Endothelial cell of umbilical vein (primary cell): ENCODE measurements around the gene AFG3L2. TPM values are rescaled to one million over a fixed set of nuclear protein-coding genes. Genes with fewer than 3 reads are reported as not detected.

Source experiments
- BruUV-seq: library from RNA; stranded (reverse); fragments of 400-500 nt; replicated peaks from 2 replicates; lab custom pipeline; 2021; lab: Mats Ljungman, UMichigan
- CTCF ChIA-PET: fragments of 300-600, 350-600 bp; sonication (Branson Sonifier 250); formaldehyde crosslinking; loops from one replicate; lab custom pipeline; 2021; ENCODE audit warnings: antibody characterized with exemption, inconsistent platforms; lab: Charles Lee
- POLR2A ChIA-PET: fragments of 300-600, 350-600 bp; sonication (Branson Sonifier 250); formaldehyde crosslinking; loops from one replicate; lab custom pipeline; 2021; ENCODE audit warnings: antibody characterized with exemption, inconsistent platforms; lab: Charles Lee
- DNase-seq: peaks from one replicate; pipeline ENCODE4 v3.0.0-alpha.2; 2011; ENCODE audit warnings: low read depth, low spot score
- FAIRE-seq: peaks from 2 replicates; lab custom pipeline; 2011; peaks lifted over from hg19 to GRCh38; lab: Jason Lieb, UNC
- H2AFZ ChIP-seq: 2 replicates; pipeline ENCODE4 v1.6.0; 2012; ENCODE audit warnings: low read depth, low read length, control low read depth, inconsistent platforms
- H3K27ac ChIP-seq: 2 replicates; pipeline ENCODE4 v1.5.1; 2011; ENCODE audit warnings: low read depth, mild to moderate bottlenecking, control low read depth, low read length, moderate library complexity; ENCODE audit not compliant: insufficient read depth
- H3K27me3 ChIP-seq, 2 experiments: 2 replicates each; pipeline versions ENCODE4 v1.6.0 to v1.6.1; 2011; ENCODE audit warnings: low read length in 2 of 2, mixed read lengths in 1 of 2; ENCODE audit not compliant: control insufficient read depth in 2 of 2, insufficient read depth in 2 of 2
- H3K36me3 ChIP-seq, 2 experiments: 2 replicates in 1 of 2; 3 replicates in 1 of 2; pipeline ENCODE4 v1.5.1; 2011; ENCODE audit warnings: low read length in 2 of 2, mild to moderate bottlenecking in 1 of 2, moderate library complexity in 1 of 2; ENCODE audit not compliant: control insufficient read depth in 2 of 2, insufficient read depth in 2 of 2; ENCODE audit errors: extremely low read depth in 1 of 2
- H3K4me1 ChIP-seq: 3 replicates; pipeline ENCODE4 v1.5.1; 2011; ENCODE audit warnings: mild to moderate bottlenecking, low read length; ENCODE audit not compliant: control insufficient read depth, insufficient read depth; ENCODE audit errors: extremely low read depth
- H3K4me2 ChIP-seq: 2 replicates; pipeline ENCODE4 v1.6.1; 2011; ENCODE audit warnings: low read length, control low read depth, mixed read lengths; ENCODE audit not compliant: insufficient read depth
- H3K4me3 ChIP-seq, 3 experiments: fragments of 200-600 bp in 1 of 3; sonication (generic), shearing (Covaris generic) in 1 of 3; replicated peaks in 1 of 3; 2 replicates each; pipeline ENCODE4 v1.5.1; 2011 to 2016; ENCODE audit warnings: control low read depth in 3 of 3, low read length in 3 of 3, mild to moderate bottlenecking in 2 of 3, inconsistent platforms in 1 of 3, low read depth in 1 of 3, moderate library complexity in 1 of 3; ENCODE audit not compliant: insufficient read depth in 1 of 3
- H3K79me2 ChIP-seq: 2 replicates; pipeline ENCODE4 v1.6.0; 2012; ENCODE audit warnings: low read length, inconsistent platforms; ENCODE audit not compliant: control insufficient read depth, insufficient read depth
- H3K9ac ChIP-seq: replicated peaks from 2 replicates; pipeline ENCODE3; 2011; ENCODE audit warnings: low read length, control low read depth; ENCODE audit not compliant: insufficient read depth; ENCODE audit errors: extremely low read depth
- H3K9me1 ChIP-seq: replicated peaks from 3 replicates; pipeline ENCODE4 v1.6.0; 2011; ENCODE audit warnings: mild to moderate bottlenecking, low read length; ENCODE audit not compliant: control insufficient read depth, insufficient read depth; ENCODE audit errors: extremely low read depth
- H3K9me3 ChIP-seq: replicated peaks from 2 replicates; pipeline ENCODE4 v1.5.1; 2012; ENCODE audit warnings: low read length, inconsistent platforms; ENCODE audit not compliant: control insufficient read depth, insufficient read depth
- H4K20me1 ChIP-seq: replicated peaks from 2 replicates; pipeline ENCODE3; 2011; ENCODE audit warnings: mild to moderate bottlenecking, low read length; ENCODE audit not compliant: control insufficient read depth, insufficient read depth; ENCODE audit errors: extremely low read depth
- EZH2 ChIP-seq: IDR thresholded peaks from 2 replicates; pipeline ENCODE4 v1.6.1; 2012; ENCODE audit warnings: borderline replicate concordance, low read depth, mild to moderate bottlenecking, moderate library complexity, low read length, inconsistent platforms; ENCODE audit not compliant: severe bottlenecking
- FOS ChIP-seq: IDR thresholded peaks from 2 replicates; pipeline ENCODE4 v1.6.1; 2011; ENCODE audit warnings: mild to moderate bottlenecking, low read length, moderate library complexity, borderline replicate concordance; ENCODE audit not compliant: insufficient read depth
- GATA2 ChIP-seq: IDR thresholded peaks from 2 replicates; pipeline ENCODE4 v1.7.0; 2011; ENCODE audit warnings: low read depth, mild to moderate bottlenecking, moderate library complexity, mixed read lengths, low read length; ENCODE audit not compliant: insufficient read length, insufficient read depth
- JUN ChIP-seq: IDR thresholded peaks from 2 replicates; pipeline ENCODE4 v1.6.1; 2011; ENCODE audit warnings: borderline replicate concordance, low read depth; ENCODE audit not compliant: insufficient read length, insufficient read depth
- MAX ChIP-seq: IDR thresholded peaks from 2 replicates; pipeline ENCODE4 v1.6.1; 2011; ENCODE audit not compliant: insufficient read depth, insufficient read length
- MYC ChIP-seq: IDR thresholded peaks from one replicate; pipeline ENCODE4 v1.6.1; 2011; ENCODE audit warnings: mild to moderate bottlenecking, low read depth, low read length
- POLR2A ChIP-seq: IDR thresholded peaks from 2 replicates; pipeline ENCODE4 v1.6.1; 2012; ENCODE audit warnings: low read depth, mild to moderate bottlenecking, control low read depth, low read length
- POLR2AphosphoS5 ChIP-seq: IDR thresholded peaks from 2 replicates; pipeline ENCODE4 v1.6.1; 2012; ENCODE audit warnings: low read depth, mild to moderate bottlenecking, control low read depth, low read length, moderate library complexity; ENCODE audit not compliant: insufficient read depth
- dilution Hi-C: fragments of 300-500 bp; cut with MboI; formaldehyde crosslinking; loops from one replicate; pipeline ENCODE4 v1.15.0; 2019; ENCODE audit warnings: low sequenced_read_pairs; ENCODE audit not compliant: extremely low pct_ligation_motif_present
- intact Hi-C: fragments of 100-400 bp; cut with micrococcal nuclease; formaldehyde crosslinking; loops from one replicate; pipeline ENCODE4 v1.10.0; 2022
- polyA plus RNA-seq, 4 experiments: library from polyadenylated mRNA; depleted of rRNA in 3 of 4; stranded (reverse) in 3 of 4; unstranded in 1 of 4; fragments of >200 nt; gene quantifications; 2 replicates each; pipeline versions ENCODE4 v1.2.1 to v1.2.3, GENCODE V29; 2011 to 2012; ENCODE audit warnings: missing spikeins in 1 of 4
- total RNA-seq: library from RNA; stranded (reverse); gene quantifications from 2 replicates; pipeline ENCODE4 v1.2.3, GENCODE V29; 2021
- TF ChIP-seq, protein P1 (sequence below), 2 donors: IDR thresholded peaks; 1 replicate in 1 of 2; 2 replicates in 1 of 2; pipeline ENCODE4 v1.5.1; 2011; ENCODE audit warnings: low read length in 2 of 2, mild to moderate bottlenecking in 2 of 2, moderate library complexity in 2 of 2, control low read depth in 1 of 2, inconsistent platforms in 1 of 2, low read depth in 1 of 2; ENCODE audit not compliant: insufficient read depth in 1 of 2; ENCODE audit errors: extremely low read depth in 1 of 2

Gene AFG3L2
- total and polyA plus RNA-seq, 2 donors (not counting 3 experiments of a cell fraction or from before 2014, with no cell fraction given): 19.3 to 42.4 TPM

- Histone ChIP-seq H3K9me1 (no peaks in the 10 kb centered on the region), H3K9ac (no peak overlapping the region), H2AFZ (no peak overlapping the region), H3K4me3 (no peak overlapping the region), H3K27ac (no peak overlapping the region), H3K79me2 (peaks cover 17% of the 10 kb centered on the region), H3K4me1 (peaks cover 17% of the 10 kb centered on the region), H3K4me2 (no peak overlapping the region), H3K9me3 (no peaks in the 10 kb centered on the region), H4K20me1 (no peaks in the 10 kb centered on the region), H3K36me3 (no peaks in the 10 kb centered on the region), H3K27me3 (peaks cover 11 to 13% of the 10 kb centered on the region in 2 experiments)
- TF ChIP-seq JUN (no peak), FOS (no peak), POLR2A (no peak), MYC (no peak), POLR2AphosphoS5 (no peak), GATA2 (no peak), MAX (no peak), EZH2 (no peak)
- TF ChIP-seq, protein P1, sequence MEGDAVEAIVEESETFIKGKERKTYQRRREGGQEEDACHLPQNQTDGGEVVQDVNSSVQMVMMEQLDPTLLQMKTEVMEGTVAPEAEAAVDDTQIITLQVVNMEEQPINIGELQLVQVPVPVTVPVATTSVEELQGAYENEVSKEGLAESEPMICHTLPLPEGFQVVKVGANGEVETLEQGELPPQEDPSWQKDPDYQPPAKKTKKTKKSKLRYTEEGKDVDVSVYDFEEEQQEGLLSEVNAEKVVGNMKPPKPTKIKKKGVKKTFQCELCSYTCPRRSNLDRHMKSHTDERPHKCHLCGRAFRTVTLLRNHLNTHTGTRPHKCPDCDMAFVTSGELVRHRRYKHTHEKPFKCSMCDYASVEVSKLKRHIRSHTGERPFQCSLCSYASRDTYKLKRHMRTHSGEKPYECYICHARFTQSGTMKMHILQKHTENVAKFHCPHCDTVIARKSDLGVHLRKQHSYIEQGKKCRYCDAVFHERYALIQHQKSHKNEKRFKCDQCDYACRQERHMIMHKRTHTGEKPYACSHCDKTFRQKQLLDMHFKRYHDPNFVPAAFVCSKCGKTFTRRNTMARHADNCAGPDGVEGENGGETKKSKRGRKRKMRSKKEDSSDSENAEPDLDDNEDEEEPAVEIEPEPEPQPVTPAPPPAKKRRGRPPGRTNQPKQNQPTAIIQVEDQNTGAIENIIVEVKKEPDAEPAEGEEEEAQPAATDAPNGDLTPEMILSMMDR (IDR thresholded peaks at IDR 0.05; ENCODE audit: extremely low read depth in 1 of 2, insufficient read depth in 1 of 2, low read depth in 1 of 2, low read length in 2 of 2): no peak
- CTCF ChIA-PET: interaction anchor here (0.7 to 1.5 kb wide), 2 partner anchors 12 to 20 kb away, joined by 3 to 5 read pairs; no protein-coding TSS in a partner anchor
- dilution Hi-C loops (no loop called here), intact Hi-C loops (no loop called here)
- DNase-seq: no peak
- POLR2A ChIA-PET: no interaction called here
- FAIRE-seq: no peak
- BruUV-seq: no TSS peak
Observed at GRCh38 chr18:12405066-12405465, 28.0 kb upstream of the AFG3L2 start.
